Stimulated activated CD8-positive, alpha-beta memory T cell treated with anti-CD3 and anti-CD28 coated beads, Interleukin-12 subunit alpha, Interleukin-12 subunit beta, amount 100 ng/mL, for 24 hours (primary cell): ENCODE measurements around the gene PGAM2.

Experiments used
- DNase-seq: peaks from one replicate; pipeline ENCODE4 v3.0.0-alpha.2; 2020; ENCODE audit errors: extremely low read depth

Gene PGAM2

GRCh38 chr7:44085546-44085945 lies 20.2 kb upstream of the PGAM2 start:
- no peak for DNase-seq

DNA sequence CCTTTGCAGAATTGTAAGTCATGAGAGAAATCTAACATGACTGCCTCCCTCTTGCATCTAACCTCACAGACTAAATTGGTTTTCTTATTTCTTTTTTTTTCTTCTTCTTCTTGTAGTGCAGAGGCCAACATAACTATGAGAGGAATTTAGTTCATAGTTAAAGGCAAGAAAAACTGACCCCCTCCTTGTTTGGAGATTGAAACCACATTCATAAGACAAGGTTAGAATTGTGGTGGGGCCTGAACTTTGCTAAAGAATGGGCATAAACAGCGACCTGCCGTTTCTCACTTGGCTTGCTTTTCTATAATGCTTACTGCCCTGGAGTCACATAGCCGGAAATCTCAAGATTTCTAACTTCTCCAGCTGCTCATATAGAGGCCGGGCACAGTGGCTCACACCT lies 19.3 kb upstream of the PGAM2 start:
- DNase-seq = no peak

DNA sequence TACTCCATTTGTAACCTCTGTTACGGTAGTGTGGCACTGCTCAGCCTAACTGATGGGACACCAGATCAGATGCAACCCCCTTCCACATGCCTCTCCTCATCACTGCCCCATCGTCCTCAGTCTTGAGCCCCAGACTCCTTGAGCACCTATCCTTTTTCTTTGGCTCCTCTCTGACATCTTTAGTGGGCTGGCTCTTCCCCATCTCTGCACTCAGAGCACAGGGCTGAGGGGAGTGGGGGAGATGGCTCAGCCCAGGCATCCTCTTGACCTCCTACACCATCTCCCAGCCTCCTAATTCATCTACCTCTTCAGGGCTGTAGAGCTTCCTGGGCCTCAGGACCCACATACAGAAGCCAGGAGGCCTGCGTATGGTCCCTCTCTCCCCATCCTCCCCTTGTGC lies 18.4 kb upstream of the PGAM2 start:
- DNase-seq = no peak

DNA sequence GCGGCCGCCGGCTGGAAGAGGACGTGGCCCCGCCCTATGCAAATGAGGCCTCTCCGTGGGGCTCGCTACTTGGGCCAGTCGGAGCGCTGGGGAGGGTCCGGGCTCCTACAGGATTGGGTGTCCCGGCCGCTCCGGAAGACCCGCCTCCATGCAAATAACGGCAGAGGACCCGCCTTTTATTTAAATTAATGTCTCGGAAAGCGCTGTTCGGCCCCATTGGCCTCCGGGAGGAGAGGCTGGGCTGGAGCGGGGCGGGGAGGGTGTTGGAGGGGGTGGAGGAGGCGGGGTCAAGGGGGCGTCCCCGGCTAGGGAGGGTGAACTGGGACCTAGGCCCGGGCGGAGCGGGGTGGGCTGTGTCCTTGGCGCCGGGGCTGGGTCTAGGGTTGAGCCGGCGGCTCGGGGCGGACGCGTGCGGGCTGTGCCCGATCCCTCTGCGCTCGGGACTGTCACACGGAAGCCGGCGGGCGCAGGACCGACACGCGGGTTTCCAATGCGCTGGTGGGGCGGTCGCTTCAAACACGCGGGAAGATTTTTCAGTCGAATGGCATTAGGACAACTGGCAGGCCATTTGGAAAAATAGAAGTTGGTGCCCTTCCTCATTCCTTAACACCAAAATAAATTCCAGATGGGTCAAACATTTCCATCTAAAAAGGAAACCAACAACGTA lies 17.3 kb upstream of the PGAM2 start:
- peak; percentile 98 for DNase-seq

DNA sequence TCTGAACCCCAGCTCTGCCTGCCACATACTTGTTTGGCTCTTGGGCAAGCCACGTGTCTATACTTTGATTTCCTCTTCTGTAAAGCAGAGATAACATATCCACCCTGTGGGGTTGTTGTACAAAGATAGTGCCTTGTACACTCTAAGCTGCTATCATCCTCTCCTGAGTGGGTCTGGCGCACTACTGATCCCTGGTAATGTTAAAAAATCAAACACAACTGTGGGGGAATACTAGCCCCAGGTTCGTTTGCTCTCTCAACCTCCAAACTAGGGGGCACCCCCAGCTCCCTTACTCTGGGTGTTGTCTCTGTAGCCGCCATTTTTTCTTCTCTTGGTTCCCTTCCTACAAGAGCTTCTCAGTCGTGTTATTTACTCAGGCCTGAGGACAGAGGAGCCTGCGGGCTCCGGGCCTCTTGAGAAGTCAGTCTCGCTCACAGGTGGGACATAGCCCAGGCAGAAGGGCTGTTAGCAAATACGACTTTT lies 15.9 kb upstream of the PGAM2 start:
- no peak for DNase-seq

GRCh38 chr7:44080686-44081265 lies 15.4 kb upstream of the PGAM2 start:
- no peak for DNase-seq

GRCh38 chr7:44080118-44080517 lies 14.8 kb upstream of the PGAM2 start:
- DNase-seq = no peak

DNA sequence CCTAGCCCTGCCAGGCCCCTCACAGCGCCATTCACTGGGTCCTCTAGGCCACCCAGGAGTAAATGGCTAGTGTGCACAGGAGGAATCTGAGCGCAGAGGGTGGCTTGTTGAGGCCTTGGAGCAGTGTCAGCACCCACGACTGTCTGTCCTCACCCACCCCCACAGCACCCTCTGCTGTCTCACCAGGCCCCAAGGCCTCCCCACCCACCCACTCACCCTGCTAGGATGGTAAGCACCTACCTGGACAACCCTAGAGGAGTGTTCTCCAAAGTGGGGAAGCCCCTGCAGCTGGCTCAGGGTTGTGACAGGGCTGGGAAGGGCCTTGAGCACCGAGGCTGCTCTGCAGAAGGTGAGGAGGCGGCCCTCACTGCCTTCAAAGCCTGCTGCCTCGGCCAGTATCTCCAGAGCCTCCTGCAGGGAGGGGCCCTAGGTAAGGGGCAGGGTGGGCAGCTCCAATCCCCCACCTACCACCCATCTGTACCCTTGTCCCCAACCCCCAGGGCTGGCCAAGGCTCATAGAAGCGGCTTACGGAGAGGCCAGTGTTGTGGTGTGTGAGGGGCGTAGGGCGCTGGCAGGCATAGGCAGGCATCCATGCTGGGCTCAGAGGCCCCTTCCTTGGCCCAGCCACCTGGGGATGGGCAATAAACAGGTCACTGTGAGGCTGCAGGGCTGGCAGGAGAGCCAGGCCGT lies 14.1 kb upstream of the PGAM2 start:
- no peak for DNase-seq

- DNase-seq = no peak
Measured at GRCh38 chr7:44078521-44078920, 13.2 kb upstream of the PGAM2 start.

GRCh38 chr7:44077681-44078091 lies 12.3 kb upstream of the PGAM2 start:
- no peak for DNase-seq

GRCh38 chr7:44077061-44077460 lies 11.7 kb upstream of the PGAM2 start:
- DNase-seq = no peak

DNA sequence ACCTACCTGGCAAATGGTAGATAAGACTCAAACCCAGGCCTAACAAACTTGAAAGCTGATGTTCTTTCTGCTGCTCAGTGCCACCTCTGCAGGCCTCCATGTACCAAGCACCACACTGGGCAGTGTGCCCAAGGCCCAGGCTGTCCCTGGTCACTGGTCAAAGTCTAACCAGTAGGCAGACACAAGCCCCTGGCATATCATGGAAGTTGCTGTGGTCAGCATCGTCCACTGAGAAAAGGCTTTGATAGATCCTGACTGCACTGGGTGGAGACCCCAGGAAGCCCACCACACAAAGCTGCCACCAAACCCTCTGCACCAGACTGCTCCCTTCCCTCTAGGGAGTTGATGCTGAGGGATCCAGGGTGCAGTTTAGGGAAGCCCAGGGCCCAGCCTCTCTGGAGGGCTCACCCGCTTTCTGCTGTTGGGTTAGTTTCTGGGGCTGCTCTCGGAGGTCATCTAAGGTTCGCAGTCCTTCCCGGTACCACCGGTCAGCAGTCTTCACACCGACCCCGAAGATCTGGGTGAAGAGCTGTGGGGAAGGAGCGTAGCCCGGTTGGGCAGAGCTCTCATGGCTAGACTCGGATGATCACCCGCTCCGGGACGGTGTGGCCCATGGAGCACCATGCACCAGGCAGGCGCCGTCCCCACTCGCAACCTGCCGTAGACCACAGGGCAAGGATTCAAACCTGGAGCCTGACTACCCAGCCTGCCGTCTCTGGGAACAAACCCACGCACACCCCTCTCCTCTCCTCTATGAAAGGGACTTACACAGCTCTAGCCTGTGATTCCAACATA lies 10.9 kb upstream of the PGAM2 start:
- DNase-seq = no peak

GRCh38 chr7:44075296-44076075 lies 10.1 kb upstream of the PGAM2 start:
- DNase-seq = no peak

DNA sequence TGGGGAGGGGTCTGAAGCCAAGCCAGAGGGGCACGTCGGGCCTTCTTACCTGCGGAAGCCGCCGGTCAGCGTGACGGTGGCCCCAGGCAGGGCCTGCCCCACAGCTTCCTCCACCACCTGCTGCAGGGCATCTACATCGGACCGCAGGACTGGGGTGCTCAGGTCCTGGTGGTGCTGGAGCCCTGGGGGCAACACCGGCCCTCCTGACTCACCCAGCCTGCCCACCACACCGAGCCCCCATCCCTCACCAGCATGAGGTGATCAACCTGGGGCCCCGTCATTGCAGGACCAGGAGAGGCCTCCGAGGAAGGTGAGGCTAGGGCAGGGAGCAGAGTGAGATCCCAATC lies 9.0 kb upstream of the PGAM2 start:
- no peak for DNase-seq

- peak; percentile 38 for DNase-seq
Measured at GRCh38 chr7:44073664-44074348, 8.4 kb upstream of the PGAM2 start.

- DNase-seq = no peak
Measured at GRCh38 chr7:44072364-44073231, 7.2 kb upstream of the PGAM2 start.

- DNase-seq = no peak
Measured at GRCh38 chr7:44071726-44072363, 6.5 kb upstream of the PGAM2 start.

- no peak for DNase-seq
Measured at GRCh38 chr7:44068054-44068453, 2.7 kb upstream of the PGAM2 start.
